Measurements from ENCODE around the gene BMI1.

DNA sequence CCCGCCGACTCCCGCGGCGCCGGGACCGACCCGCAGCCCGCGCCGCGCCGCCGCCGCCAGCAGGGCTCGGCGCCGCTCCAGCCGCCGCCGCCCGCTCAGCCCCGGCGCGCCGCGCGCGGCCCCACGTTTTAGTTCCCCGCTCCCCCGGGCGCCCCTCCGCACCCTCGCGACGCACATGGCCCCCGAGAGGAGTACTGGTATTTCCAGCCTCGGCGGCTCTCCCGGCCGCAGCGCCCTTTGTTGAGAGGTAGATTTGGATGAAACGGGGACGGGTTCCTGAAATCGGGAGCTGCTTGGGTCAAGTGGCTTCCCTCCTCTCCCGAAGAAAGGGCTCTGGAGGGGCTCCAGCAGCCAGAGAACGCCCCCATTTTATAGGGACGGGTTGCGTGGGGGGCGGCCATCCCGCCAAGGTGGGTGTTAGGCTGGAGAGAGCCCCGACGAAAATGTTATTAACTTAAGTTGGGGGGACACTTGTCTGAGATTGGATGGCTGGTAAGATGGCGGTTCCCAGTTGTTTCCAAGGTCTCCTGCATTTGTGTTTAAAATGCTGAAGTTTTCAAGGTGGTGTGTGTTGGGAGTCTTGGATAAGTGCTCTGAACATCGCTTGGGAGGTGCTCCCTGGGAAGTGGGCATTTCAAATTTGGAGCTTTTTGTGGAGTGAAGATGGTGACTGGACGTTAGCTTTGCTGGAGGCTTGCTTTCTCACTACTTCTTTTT is 1.2 kb downstream of the BMI1 start:
- TF ChIP-seq, protein P1, sequence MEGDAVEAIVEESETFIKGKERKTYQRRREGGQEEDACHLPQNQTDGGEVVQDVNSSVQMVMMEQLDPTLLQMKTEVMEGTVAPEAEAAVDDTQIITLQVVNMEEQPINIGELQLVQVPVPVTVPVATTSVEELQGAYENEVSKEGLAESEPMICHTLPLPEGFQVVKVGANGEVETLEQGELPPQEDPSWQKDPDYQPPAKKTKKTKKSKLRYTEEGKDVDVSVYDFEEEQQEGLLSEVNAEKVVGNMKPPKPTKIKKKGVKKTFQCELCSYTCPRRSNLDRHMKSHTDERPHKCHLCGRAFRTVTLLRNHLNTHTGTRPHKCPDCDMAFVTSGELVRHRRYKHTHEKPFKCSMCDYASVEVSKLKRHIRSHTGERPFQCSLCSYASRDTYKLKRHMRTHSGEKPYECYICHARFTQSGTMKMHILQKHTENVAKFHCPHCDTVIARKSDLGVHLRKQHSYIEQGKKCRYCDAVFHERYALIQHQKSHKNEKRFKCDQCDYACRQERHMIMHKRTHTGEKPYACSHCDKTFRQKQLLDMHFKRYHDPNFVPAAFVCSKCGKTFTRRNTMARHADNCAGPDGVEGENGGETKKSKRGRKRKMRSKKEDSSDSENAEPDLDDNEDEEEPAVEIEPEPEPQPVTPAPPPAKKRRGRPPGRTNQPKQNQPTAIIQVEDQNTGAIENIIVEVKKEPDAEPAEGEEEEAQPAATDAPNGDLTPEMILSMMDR (IDR thresholded peaks at IDR 0.05) = no peak
- no peak for TF ChIP-seq ZFX (IDR thresholded peaks at IDR 0.05; ENCODE audit: borderline replicate concordance)
